GM10248 (cell line): ENCODE results near the gene VENTX.

Experiments
- CTCF ChIA-PET: fragments of 300-600 bp; sonication (Branson Sonifier 250); formaldehyde crosslinking; extraction: SDS; loops from one replicate; lab custom pipeline; 2021; ENCODE audit warnings: antibody characterized with exemption; lab: Yijun Ruan, JAX
- POLR2A ChIA-PET: fragments of 350-650 bp; sonication (Branson Sonifier 250); formaldehyde crosslinking; extraction: SDS; loops from one replicate; lab custom pipeline; 2020; ENCODE audit warnings: antibody characterized with exemption; lab: Yijun Ruan, JAX
- DNase-seq: peaks from one replicate; pipeline ENCODE4 v3.0.0; 2012; ENCODE audit errors: extremely low spot score
- TF ChIP-seq, protein P1 (sequence below): IDR thresholded peaks from 2 replicates; pipeline ENCODE4 v1.5.1; 2012; ENCODE audit warnings: mild to moderate bottlenecking, low read depth; ENCODE audit errors: extremely low read depth, missing control alignments, control extremely low read depth

VENTX gene

DNA sequence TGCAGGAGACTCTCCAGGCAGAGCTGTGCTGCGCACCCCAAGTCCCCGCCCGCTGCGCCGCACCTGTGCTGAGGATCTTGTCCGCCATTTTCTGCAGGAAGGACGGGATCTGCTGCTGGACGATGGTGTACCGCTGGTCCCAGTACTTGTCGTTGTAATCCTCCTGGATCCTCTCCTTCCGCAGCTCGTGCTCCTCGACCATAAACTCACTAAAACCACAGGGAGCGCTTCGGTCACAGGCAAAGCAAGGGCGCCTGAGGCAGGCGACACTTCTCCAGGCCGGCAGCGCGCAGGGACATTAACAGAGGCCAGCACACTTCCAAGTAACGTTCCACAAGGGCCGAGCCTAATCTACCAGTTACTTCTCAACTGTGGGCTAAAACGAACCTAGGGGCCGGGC is 52.1 kb downstream of the VENTX start:
- TF ChIP-seq, protein P1, sequence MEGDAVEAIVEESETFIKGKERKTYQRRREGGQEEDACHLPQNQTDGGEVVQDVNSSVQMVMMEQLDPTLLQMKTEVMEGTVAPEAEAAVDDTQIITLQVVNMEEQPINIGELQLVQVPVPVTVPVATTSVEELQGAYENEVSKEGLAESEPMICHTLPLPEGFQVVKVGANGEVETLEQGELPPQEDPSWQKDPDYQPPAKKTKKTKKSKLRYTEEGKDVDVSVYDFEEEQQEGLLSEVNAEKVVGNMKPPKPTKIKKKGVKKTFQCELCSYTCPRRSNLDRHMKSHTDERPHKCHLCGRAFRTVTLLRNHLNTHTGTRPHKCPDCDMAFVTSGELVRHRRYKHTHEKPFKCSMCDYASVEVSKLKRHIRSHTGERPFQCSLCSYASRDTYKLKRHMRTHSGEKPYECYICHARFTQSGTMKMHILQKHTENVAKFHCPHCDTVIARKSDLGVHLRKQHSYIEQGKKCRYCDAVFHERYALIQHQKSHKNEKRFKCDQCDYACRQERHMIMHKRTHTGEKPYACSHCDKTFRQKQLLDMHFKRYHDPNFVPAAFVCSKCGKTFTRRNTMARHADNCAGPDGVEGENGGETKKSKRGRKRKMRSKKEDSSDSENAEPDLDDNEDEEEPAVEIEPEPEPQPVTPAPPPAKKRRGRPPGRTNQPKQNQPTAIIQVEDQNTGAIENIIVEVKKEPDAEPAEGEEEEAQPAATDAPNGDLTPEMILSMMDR, result no peak
- ChIA-PET CTCF (no interaction called here), POLR2A (no interaction called here)
- no peak for DNase-seq
